ENCODE measurements around the gene ATP13A1.

ATP13A1 gene

GRCh38 chr19:19653597-19654147, 9.8 kb downstream of the ATP13A1 start:
- Histone ChIP-seq H2AFZ (ENCODE audit: low read depth, low read length) (no peak overlapping the region), H3K27me3 (ENCODE audit: low read depth, low read length) (no peaks in the 10 kb centered on the region), H3K4me2 (ENCODE audit: low read length) (no peak overlapping the region), H3K36me3 (replicated peaks; ENCODE audit: low read depth, low read length) (peaks cover 92% of the 10 kb centered on the region), H3K9me3 (ENCODE audit: insufficient read depth, low read length) (no peaks in the 10 kb centered on the region), H4K20me1 (ENCODE audit: insufficient read depth, low read length) (no peaks in the 10 kb centered on the region), H3K79me2 (ENCODE audit: low read length) (peaks cover 6% of the 10 kb centered on the region), H3K4me1 (ENCODE audit: low read length) (no peaks in the 10 kb centered on the region), H3K9ac (ENCODE audit: low read length) (no peak overlapping the region), H3K4me3 (ENCODE audit: low read length) (no peak overlapping the region), H3K27ac (ENCODE audit: low read length) (no peak overlapping the region)
- TF ChIP-seq EZH2phosphoT487 (IDR thresholded peaks at IDR 0.05; ENCODE audit: low read depth): no peak
- TF ChIP-seq, protein P1, sequence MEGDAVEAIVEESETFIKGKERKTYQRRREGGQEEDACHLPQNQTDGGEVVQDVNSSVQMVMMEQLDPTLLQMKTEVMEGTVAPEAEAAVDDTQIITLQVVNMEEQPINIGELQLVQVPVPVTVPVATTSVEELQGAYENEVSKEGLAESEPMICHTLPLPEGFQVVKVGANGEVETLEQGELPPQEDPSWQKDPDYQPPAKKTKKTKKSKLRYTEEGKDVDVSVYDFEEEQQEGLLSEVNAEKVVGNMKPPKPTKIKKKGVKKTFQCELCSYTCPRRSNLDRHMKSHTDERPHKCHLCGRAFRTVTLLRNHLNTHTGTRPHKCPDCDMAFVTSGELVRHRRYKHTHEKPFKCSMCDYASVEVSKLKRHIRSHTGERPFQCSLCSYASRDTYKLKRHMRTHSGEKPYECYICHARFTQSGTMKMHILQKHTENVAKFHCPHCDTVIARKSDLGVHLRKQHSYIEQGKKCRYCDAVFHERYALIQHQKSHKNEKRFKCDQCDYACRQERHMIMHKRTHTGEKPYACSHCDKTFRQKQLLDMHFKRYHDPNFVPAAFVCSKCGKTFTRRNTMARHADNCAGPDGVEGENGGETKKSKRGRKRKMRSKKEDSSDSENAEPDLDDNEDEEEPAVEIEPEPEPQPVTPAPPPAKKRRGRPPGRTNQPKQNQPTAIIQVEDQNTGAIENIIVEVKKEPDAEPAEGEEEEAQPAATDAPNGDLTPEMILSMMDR (IDR thresholded peaks at IDR 0.05; ENCODE audit: low read depth, low read length): no peak

GRCh38 chr19:19652482-19653295, 10.8 kb downstream of the ATP13A1 start:
- TF ChIP-seq, protein P1 (IDR thresholded peaks at IDR 0.05; ENCODE audit: low read depth, low read length): no peak
- no peak for TF ChIP-seq EZH2phosphoT487 (IDR thresholded peaks at IDR 0.05; ENCODE audit: low read depth)
- Histone ChIP-seq H3K79me2 (ENCODE audit: low read length) (no peaks in the 10 kb centered on the region; the same call in 1 of the 2 replicates), H3K9ac (ENCODE audit: low read length) (no peak overlapping the region), H3K4me2 (ENCODE audit: low read length) (no peak overlapping the region), H3K9me3 (ENCODE audit: insufficient read depth, low read length) (no peaks in the 10 kb centered on the region), H3K27ac (ENCODE audit: low read length) (no peak overlapping the region), H3K36me3 (replicated peaks; ENCODE audit: low read depth, low read length) (peaks cover 86% of the 10 kb centered on the region), H2AFZ (ENCODE audit: low read depth, low read length) (no peak overlapping the region), H4K20me1 (ENCODE audit: insufficient read depth, low read length) (no peaks in the 10 kb centered on the region), H3K4me3 (ENCODE audit: low read length) (no peak overlapping the region), H3K4me1 (ENCODE audit: low read length) (no peaks in the 10 kb centered on the region), H3K27me3 (ENCODE audit: low read depth, low read length) (no peaks in the 10 kb centered on the region)

DNA sequence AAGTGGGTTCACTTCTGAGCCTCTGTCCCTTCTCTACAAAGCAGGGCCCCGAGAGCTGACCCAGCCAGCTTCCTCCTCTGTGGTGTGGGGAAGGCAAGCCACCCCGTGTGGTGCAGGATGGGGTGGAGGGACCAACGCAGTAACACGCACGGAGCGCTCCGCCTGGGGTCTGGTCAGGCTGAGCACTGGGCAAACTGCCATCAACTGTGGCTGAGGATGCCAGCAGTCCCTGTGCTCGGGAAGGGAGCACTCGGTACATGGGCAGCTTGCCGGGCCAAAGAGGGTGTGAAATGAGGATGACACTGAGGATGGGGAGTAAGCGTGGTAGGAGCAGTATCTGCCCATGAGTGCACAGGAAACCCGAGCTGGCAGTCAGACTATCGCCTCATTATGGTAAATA, 12.4 kb downstream of the ATP13A1 start:
- Histone ChIP-seq H3K79me2 (ENCODE audit: low read length) (no peaks in the 10 kb centered on the region), H3K36me3 (replicated peaks; ENCODE audit: low read depth, low read length) (peaks cover 86% of the 10 kb centered on the region), H3K9ac (ENCODE audit: low read length) (no peak overlapping the region), H3K4me3 (ENCODE audit: low read length) (no peak overlapping the region), H4K20me1 (ENCODE audit: insufficient read depth, low read length) (no peaks in the 10 kb centered on the region), H3K4me2 (ENCODE audit: low read length) (no peak overlapping the region), H2AFZ (ENCODE audit: low read depth, low read length) (no peak overlapping the region), H3K27me3 (ENCODE audit: low read depth, low read length) (no peaks in the 10 kb centered on the region), H3K4me1 (ENCODE audit: low read length) (no peaks in the 10 kb centered on the region), H3K27ac (ENCODE audit: low read length) (no peak overlapping the region), H3K9me3 (ENCODE audit: insufficient read depth, low read length) (no peaks in the 10 kb centered on the region)
- TF ChIP-seq, protein P1 (IDR thresholded peaks at IDR 0.05; ENCODE audit: low read depth, low read length): no peak
- TF ChIP-seq EZH2phosphoT487 (IDR thresholded peaks at IDR 0.05; ENCODE audit: low read depth): no peak

GRCh38 chr19:19650331-19650730, 13.1 kb downstream of the ATP13A1 start:
- Histone ChIP-seq H3K9me3 (ENCODE audit: insufficient read depth, low read length) (no peaks in the 10 kb centered on the region), H3K4me2 (ENCODE audit: low read length) (no peak overlapping the region), H3K36me3 (replicated peaks; ENCODE audit: low read depth, low read length) (peaks cover 83% of the 10 kb centered on the region), H2AFZ (ENCODE audit: low read depth, low read length) (no peak overlapping the region), H3K27me3 (ENCODE audit: low read depth, low read length) (no peaks in the 10 kb centered on the region), H4K20me1 (ENCODE audit: insufficient read depth, low read length) (no peaks in the 10 kb centered on the region), H3K4me1 (ENCODE audit: low read length) (no peaks in the 10 kb centered on the region), H3K9ac (ENCODE audit: low read length) (no peak overlapping the region), H3K79me2 (ENCODE audit: low read length) (no peaks in the 10 kb centered on the region), H3K4me3 (ENCODE audit: low read length) (no peak overlapping the region), H3K27ac (ENCODE audit: low read length) (no peak overlapping the region)
- TF ChIP-seq EZH2phosphoT487 (IDR thresholded peaks at IDR 0.05; ENCODE audit: low read depth): no peak
- TF ChIP-seq, protein P1 (IDR thresholded peaks at IDR 0.05; ENCODE audit: low read depth, low read length): no peak
